H1 (cell line): ENCODE data around the gene PCID2. TPM values are rescaled to one million over a fixed set of nuclear protein-coding genes. Genes with fewer than 3 reads are reported as not detected.

Source experiments
- CEBPB ChIP-seq: IDR thresholded peaks from 2 replicates; pipeline ENCODE4 v1.6.1; 2012; ENCODE audit warnings: low read depth, low read length
- CHD2 ChIP-seq: IDR thresholded peaks from 2 replicates; pipeline ENCODE4 v1.6.1; 2012; ENCODE audit warnings: low read length, improper control_type of control experiment
- EP300 ChIP-seq, 2 experiments: IDR thresholded peaks; 1 replicate in 1 of 2; 2 replicates in 1 of 2; pipeline ENCODE4 v1.6.1; 2011 to 2012; ENCODE audit warnings: low read depth in 2 of 2, low read length in 2 of 2, mild to moderate bottlenecking in 2 of 2, borderline replicate concordance in 1 of 2, inconsistent platforms in 1 of 2, moderate library complexity in 1 of 2
- HDAC6 ChIP-seq: IDR thresholded peaks from one replicate; pipeline ENCODE4 v1.7.1; 2012; ENCODE audit warnings: low read depth, mild to moderate bottlenecking, inconsistent platforms, low read length, moderate library complexity
- JUN ChIP-seq: IDR thresholded peaks from 2 replicates; pipeline ENCODE4 v1.6.1; 2011; ENCODE audit warnings: low read depth, mild to moderate bottlenecking, improper control_type of control experiment, low read length
- POU5F1 ChIP-seq: IDR thresholded peaks from 2 replicates; pipeline ENCODE4 v1.6.1; 2011; ENCODE audit warnings: low read depth, mild to moderate bottlenecking, low read length, moderate library complexity
- RFX5 ChIP-seq: IDR thresholded peaks from 2 replicates; pipeline ENCODE4 v1.6.1; 2011; ENCODE audit warnings: low read depth, low read length, improper control_type of control experiment, borderline replicate concordance
- SP4 ChIP-seq: IDR thresholded peaks from 2 replicates; pipeline ENCODE4 v1.6.1; 2012; ENCODE audit warnings: low read length, inconsistent platforms
- SRF ChIP-seq: IDR thresholded peaks from 2 replicates; pipeline ENCODE4 v1.6.1; 2011; ENCODE audit warnings: mild to moderate bottlenecking, low read depth, low read length, moderate library complexity
- TBP ChIP-seq: IDR thresholded peaks from 2 replicates; pipeline ENCODE4 v1.6.1; 2011; ENCODE audit warnings: low read depth, low read length, improper control_type of control experiment
- polyA plus RNA-seq, 7 experiments: library from polyadenylated mRNA; depleted of rRNA in 3 of 7; stranded (reverse) in 5 of 7; unstranded in 2 of 7; fragments of >200 nt in 5 of 7; fragments of 200-250 nt in 2 of 7; gene quantifications; 1 replicate in 5 of 7; 2 replicates in 1 of 7; 4 replicates in 1 of 7; pipeline versions ENCODE4 v1.2.1 to v1.2.3, GENCODE V29; 2011 to 2013; ENCODE audit warnings: missing spikeins in 2 of 7, mixed read lengths in 2 of 7
- total RNA-seq: library from RNA; stranded (reverse); fragmentation: NEBNext Ultra II Directional; extraction: Animal tissue kit (Norgen Biotek cat#: 25700); gene quantifications from 2 replicates; pipeline ENCODE4 v1.2.1, GENCODE V29; 2021
- TF ChIP-seq, protein P1 (sequence below): fragments of 300-600 bp; sonication (generic); IDR thresholded peaks from 2 replicates; pipeline ENCODE4 v1.7.1; 2012; ENCODE audit warnings: low read length, moderate library complexity, mild to moderate bottlenecking, inconsistent platforms; ENCODE audit not compliant: insufficient replicate concordance
- TF ChIP-seq, protein P2 (sequence below): IDR thresholded peaks from 2 replicates; pipeline ENCODE4 v1.6.1; 2012; ENCODE audit warnings: inconsistent platforms

PCID2 gene
- total and polyA plus RNA-seq, 2 of the 8 experiments (the other 6 are each of a cell fraction or from before 2014, with no cell fraction given): 72.4 to 72.8 TPM

DNA sequence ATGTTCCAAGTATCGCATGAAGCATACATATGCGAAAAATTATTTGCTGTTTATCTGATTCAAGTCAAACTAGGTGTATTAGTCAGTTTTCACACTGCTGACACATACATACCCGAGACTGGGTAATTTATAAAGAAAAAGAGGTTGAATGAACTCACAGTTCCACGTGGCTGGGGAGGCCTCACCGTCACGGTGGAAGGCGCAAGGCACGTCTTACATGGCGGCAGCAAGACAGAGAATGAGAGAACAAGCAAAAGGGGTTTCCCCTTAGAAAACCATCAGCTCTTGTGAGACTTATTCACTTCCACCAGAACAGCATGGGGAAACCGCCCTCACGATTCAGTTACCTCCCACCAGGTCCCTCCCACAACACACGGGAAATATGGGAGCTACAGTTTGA is 63.0 kb downstream of the PCID2 start (continued):
- TF ChIP-seq, protein P1, sequence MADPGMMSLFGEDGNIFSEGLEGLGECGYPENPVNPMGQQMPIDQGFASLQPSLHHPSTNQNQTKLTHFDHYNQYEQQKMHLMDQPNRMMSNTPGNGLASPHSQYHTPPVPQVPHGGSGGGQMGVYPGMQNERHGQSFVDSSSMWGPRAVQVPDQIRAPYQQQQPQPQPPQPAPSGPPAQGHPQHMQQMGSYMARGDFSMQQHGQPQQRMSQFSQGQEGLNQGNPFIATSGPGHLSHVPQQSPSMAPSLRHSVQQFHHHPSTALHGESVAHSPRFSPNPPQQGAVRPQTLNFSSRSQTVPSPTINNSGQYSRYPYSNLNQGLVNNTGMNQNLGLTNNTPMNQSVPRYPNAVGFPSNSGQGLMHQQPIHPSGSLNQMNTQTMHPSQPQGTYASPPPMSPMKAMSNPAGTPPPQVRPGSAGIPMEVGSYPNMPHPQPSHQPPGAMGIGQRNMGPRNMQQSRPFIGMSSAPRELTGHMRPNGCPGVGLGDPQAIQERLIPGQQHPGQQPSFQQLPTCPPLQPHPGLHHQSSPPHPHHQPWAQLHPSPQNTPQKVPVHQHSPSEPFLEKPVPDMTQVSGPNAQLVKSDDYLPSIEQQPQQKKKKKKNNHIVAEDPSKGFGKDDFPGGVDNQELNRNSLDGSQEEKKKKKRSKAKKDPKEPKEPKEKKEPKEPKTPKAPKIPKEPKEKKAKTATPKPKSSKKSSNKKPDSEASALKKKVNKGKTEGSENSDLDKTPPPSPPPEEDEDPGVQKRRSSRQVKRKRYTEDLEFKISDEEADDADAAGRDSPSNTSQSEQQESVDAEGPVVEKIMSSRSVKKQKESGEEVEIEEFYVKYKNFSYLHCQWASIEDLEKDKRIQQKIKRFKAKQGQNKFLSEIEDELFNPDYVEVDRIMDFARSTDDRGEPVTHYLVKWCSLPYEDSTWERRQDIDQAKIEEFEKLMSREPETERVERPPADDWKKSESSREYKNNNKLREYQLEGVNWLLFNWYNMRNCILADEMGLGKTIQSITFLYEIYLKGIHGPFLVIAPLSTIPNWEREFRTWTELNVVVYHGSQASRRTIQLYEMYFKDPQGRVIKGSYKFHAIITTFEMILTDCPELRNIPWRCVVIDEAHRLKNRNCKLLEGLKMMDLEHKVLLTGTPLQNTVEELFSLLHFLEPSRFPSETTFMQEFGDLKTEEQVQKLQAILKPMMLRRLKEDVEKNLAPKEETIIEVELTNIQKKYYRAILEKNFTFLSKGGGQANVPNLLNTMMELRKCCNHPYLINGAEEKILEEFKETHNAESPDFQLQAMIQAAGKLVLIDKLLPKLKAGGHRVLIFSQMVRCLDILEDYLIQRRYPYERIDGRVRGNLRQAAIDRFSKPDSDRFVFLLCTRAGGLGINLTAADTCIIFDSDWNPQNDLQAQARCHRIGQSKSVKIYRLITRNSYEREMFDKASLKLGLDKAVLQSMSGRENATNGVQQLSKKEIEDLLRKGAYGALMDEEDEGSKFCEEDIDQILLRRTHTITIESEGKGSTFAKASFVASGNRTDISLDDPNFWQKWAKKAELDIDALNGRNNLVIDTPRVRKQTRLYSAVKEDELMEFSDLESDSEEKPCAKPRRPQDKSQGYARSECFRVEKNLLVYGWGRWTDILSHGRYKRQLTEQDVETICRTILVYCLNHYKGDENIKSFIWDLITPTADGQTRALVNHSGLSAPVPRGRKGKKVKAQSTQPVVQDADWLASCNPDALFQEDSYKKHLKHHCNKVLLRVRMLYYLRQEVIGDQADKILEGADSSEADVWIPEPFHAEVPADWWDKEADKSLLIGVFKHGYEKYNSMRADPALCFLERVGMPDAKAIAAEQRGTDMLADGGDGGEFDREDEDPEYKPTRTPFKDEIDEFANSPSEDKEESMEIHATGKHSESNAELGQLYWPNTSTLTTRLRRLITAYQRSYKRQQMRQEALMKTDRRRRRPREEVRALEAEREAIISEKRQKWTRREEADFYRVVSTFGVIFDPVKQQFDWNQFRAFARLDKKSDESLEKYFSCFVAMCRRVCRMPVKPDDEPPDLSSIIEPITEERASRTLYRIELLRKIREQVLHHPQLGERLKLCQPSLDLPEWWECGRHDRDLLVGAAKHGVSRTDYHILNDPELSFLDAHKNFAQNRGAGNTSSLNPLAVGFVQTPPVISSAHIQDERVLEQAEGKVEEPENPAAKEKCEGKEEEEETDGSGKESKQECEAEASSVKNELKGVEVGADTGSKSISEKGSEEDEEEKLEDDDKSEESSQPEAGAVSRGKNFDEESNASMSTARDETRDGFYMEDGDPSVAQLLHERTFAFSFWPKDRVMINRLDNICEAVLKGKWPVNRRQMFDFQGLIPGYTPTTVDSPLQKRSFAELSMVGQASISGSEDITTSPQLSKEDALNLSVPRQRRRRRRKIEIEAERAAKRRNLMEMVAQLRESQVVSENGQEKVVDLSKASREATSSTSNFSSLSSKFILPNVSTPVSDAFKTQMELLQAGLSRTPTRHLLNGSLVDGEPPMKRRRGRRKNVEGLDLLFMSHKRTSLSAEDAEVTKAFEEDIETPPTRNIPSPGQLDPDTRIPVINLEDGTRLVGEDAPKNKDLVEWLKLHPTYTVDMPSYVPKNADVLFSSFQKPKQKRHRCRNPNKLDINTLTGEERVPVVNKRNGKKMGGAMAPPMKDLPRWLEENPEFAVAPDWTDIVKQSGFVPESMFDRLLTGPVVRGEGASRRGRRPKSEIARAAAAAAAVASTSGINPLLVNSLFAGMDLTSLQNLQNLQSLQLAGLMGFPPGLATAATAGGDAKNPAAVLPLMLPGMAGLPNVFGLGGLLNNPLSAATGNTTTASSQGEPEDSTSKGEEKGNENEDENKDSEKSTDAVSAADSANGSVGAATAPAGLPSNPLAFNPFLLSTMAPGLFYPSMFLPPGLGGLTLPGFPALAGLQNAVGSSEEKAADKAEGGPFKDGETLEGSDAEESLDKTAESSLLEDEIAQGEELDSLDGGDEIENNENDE: no peak
- no peak for TF ChIP-seq SP4
- TF ChIP-seq CEBPB: no peak
- TF ChIP-seq, protein P2, sequence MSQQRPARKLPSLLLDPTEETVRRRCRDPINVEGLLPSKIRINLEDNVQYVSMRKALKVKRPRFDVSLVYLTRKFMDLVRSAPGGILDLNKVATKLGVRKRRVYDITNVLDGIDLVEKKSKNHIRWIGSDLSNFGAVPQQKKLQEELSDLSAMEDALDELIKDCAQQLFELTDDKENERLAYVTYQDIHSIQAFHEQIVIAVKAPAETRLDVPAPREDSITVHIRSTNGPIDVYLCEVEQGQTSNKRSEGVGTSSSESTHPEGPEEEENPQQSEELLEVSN: no peak
- TF ChIP-seq RFX5: no peak
- no peak for TF ChIP-seq EP300 (IDR thresholded peaks at IDR 0.05; ENCODE audit: borderline replicate concordance in 1 of 2, low read depth in 2 of 2, low read length in 2 of 2)
- no peak for TF ChIP-seq SRF
- no peak for TF ChIP-seq POU5F1
- TF ChIP-seq CHD2: no peak
- no peak for TF ChIP-seq TBP
- TF ChIP-seq JUN: no peak
- no peak for TF ChIP-seq HDAC6
